Inflammatory macrophage (primary cell): ENCODE measurements around the gene F8.
"Not testable (repeated sequence)": the region's sequence is repeated elsewhere in the genome, so short reads cannot be mapped to it uniquely, and the experiment has no call there.

Source experiments
- DNase-seq, 2 donors: peaks; one replicate each; pipeline ENCODE4 v3.0.0-alpha.2; 2020 to 2022

F8 gene

GRCh38 chrX:154981116-154981411, 41.5 kb downstream of the F8 start:
- no peak for DNase-seq

- DNase-seq, result peak; percentile 80 to 83
These were observed 42.0 kb downstream of the F8 start for GRCh38 chrX:154980330-154981115.

GRCh38 chrX:154979629-154980028, 42.9 kb downstream of the F8 start:
- peak; percentile 76 to 87 for DNase-seq

- no peak for DNase-seq
These were observed 54.2 kb downstream of the F8 start for GRCh38 chrX:154968353-154968752.

GRCh38 chrX:154967603-154968002, 54.9 kb downstream of the F8 start:
- DNase-seq, result no peak

- no peak for DNase-seq
These were observed 60.6 kb downstream of the F8 start for GRCh38 chrX:154961947-154962346.

- DNase-seq, result not testable (repeated sequence)
These were observed 66.7 kb downstream of the F8 start for GRCh38 chrX:154955799-154956198.

GRCh38 chrX:154939265-154939664, 83.3 kb downstream of the F8 start:
- DNase-seq, result not testable (repeated sequence)

GRCh38 chrX:154924771-154925170, 97.8 kb downstream of the F8 start:
- not testable (repeated sequence) for DNase-seq

GRCh38 chrX:154918060-154918483, 104.5 kb downstream of the F8 start:
- DNase-seq, result peak; percentile 30 to 49

- DNase-seq, result no peak
These were observed 108.5 kb downstream of the F8 start for GRCh38 chrX:154914052-154914451.

- DNase-seq, result not testable (repeated sequence)
These were observed 112.0 kb downstream of the F8 start for GRCh38 chrX:154910528-154910927.

- DNase-seq, result not testable (repeated sequence)
These were observed 112.5 kb downstream of the F8 start for GRCh38 chrX:154910048-154910447.

GRCh38 chrX:154908821-154909220, 113.7 kb downstream of the F8 start:
- DNase-seq, result no peak

GRCh38 chrX:154902408-154902807, 120.1 kb downstream of the F8 start:
- DNase-seq, result no peak

GRCh38 chrX:154900323-154900722, 122.2 kb downstream of the F8 start:
- DNase-seq, result no peak

GRCh38 chrX:154892296-154892695, 130.2 kb downstream of the F8 start:
- no peak for DNase-seq

GRCh38 chrX:154890990-154891639, 131.4 kb downstream of the F8 start:
- no peak for DNase-seq

GRCh38 chrX:154886789-154887221, 135.7 kb downstream of the F8 start:
- not testable (repeated sequence) for DNase-seq

- DNase-seq, result not testable (repeated sequence)
These were observed 136.3 kb downstream of the F8 start, which contains the start of gene F8A1 for GRCh38 chrX:154886069-154886788. Gene F8A1, plus strand, starts transcription at chrX:154886355. Its CDS starts 20 bp downstream, at chrX:154886375.

- not testable (repeated sequence) for DNase-seq
These were observed 137.0 kb downstream of the F8 start for GRCh38 chrX:154885549-154885948.

- not testable (repeated sequence) for DNase-seq
These were observed 137.5 kb downstream of the F8 start for GRCh38 chrX:154885057-154885456.

- DNase-seq, result not testable (repeated sequence)
These were observed 138.5 kb downstream of the F8 start for GRCh38 chrX:154884069-154884468.
